Muscle of arm (tissue), 12 donors: ENCODE results near the gene TFCP2. TPM values are rescaled to one million over a fixed set of nuclear protein-coding genes. Genes with fewer than 3 reads are reported as not detected.

Source experiments
- DNase-seq: peaks from one replicate; pipeline ENCODE4 v3.0.0-alpha.2; 2013
- polyA plus RNA-seq, 12 donors: library from polyadenylated mRNA; unstranded; fragments of 120-200 nt; gene quantifications; one replicate each; pipeline ENCODE4 v1.2.1, GENCODE V29; 2013; ENCODE audit not compliant: insufficient read length in 12 of 12

Gene TFCP2
- polyA plus RNA-seq, 12 donors: 30.9 to 51.2 (median 46.3) TPM; not detected in 1

- DNase-seq: peak; percentile 98
Observed at GRCh38 chr12:51047655-51048540, 125.0 kb downstream of the TFCP2 start, which contains the start of gene LETMD1. Gene LETMD1, plus strand, starts transcription at chr12:51048327. Its CDS starts 30 bp downstream, at chr12:51048357.

Other genes with a start within 250 kb of the TFCP2 start
- under 1 TPM in 6 of 12 donors, not detected in 6; 0.45 to 0.97 (median 0.71) TPM for gene HIGD1C, start 220.6 kb downstream of the TFCP2 start, polyA plus RNA-seq
- gene SLC11A2, start 146.8 kb downstream of the TFCP2 start, polyA plus RNA-seq: 10 to 100 TPM in 11 of 12 donors, not detected in 1; 20.0 to 37.3 (median 25.5) TPM
- 10 to 100 TPM in 11 of 12 donors, not detected in 1; 39.7 to 89.0 (median 52.8) TPM for gene LETMD1, start 124.8 kb downstream of the TFCP2 start, polyA plus RNA-seq
- gene CSRNP2, start 89.5 kb downstream of the TFCP2 start, polyA plus RNA-seq: 10 to 100 TPM in 11 of 12 donors, not detected in 1; 20.5 to 32.8 (median 27.0) TPM
- 10 to 100 TPM in 3 of 12 donors, 1 to 10 TPM in 8, not detected in 1; 6.2 to 19.8 (median 8.0) TPM for gene POU6F1, start 44.9 kb upstream of the TFCP2 start, polyA plus RNA-seq
- 100 to 1,000 TPM in 3 of 12 donors, 10 to 100 TPM in 8, not detected in 1; 71.1 to 147 (median 80.8) TPM for gene DAZAP2, start 65.7 kb upstream of the TFCP2 start, polyA plus RNA-seq
- 10 to 100 TPM in 6 of 12 donors, 1 to 10 TPM in 5, not detected in 1; 6.2 to 31.8 (median 10.8) TPM for gene SMAGP, start 97.3 kb upstream of the TFCP2 start, polyA plus RNA-seq
- 10 to 100 TPM in 1 of 12 donors, 1 to 10 TPM in 9, not detected in 2; 1.7 to 11.7 (median 2.3) TPM for gene BIN2, start 151.0 kb upstream of the TFCP2 start, polyA plus RNA-seq
- gene CELA1, start 173.5 kb upstream of the TFCP2 start, polyA plus RNA-seq: not detected
- 1 to 10 TPM in 2 of 12 donors, under 1 TPM in 8, not detected in 2; 0.26 to 4.1 (median 0.56) TPM for gene GALNT6, start 218.3 kb upstream of the TFCP2 start, polyA plus RNA-seq